ENCODE results near the gene SLC17A2.

Gene SLC17A2

DNA sequence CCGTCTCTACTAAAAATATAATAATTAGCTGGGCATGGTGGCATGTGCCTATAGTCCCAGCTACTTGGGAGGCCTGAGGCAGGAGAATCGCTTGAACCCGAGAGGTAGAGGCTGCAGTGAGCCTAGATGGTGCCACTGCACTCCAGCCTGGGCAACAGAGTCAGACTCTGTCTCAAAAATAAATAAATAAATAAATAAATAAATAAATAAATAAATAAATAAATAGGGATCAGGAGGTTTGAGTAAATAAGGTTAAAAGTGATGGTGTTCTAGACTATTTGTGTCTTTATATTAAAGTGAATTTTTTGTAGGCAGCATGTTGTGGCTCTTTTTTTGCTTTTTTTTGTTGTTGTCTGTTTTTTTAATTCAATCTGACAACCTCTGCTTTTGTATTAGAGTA lies 17.0 kb upstream of the SLC17A2 start (continued):
- TF ChIP-seq ZNF623 (tag by site-specific recombination; IDR thresholded peaks at IDR 0.05) (peak; percentile 77), ZNF654 (tag by site-specific recombination; IDR thresholded peaks at IDR 0.05; ENCODE audit: low read depth) (peak; percentile 39), ZNF19 (tag by site-specific recombination; IDR thresholded peaks at IDR 0.05; ENCODE audit: low read depth) (0 out of 2 replicates have a peak, but pooled peaks have one; percentile 40), ZNF341 (tag by site-specific recombination; IDR thresholded peaks at IDR 0.05; ENCODE audit: low read depth) (peak; percentile 29; the same call in 1 of the 2 replicates), ZNF529 (tag by site-specific recombination; IDR thresholded peaks at IDR 0.05; ENCODE audit: insufficient replicate concordance) (peak; percentile 76), ZNF558 (tag by site-specific recombination; IDR thresholded peaks at IDR 0.05) (peak; percentile 73), ZNF664 (tag by site-specific recombination; IDR thresholded peaks at IDR 0.05) (peak; percentile 57; the same call in 1 of the 2 replicates), ZBTB21 (tag by site-specific recombination; IDR thresholded peaks at IDR 0.05) (peak; percentile 42; the same call in 1 of the 2 replicates), ZNF629 (tag by site-specific recombination; IDR thresholded peaks at IDR 0.05) (0 out of 2 replicates have a peak, but pooled peaks have one; percentile 45), ZNF292 (tag by site-specific recombination; IDR thresholded peaks at IDR 0.05; ENCODE audit: borderline replicate concordance, low read depth) (peak; percentile 62; the same call in 1 of the 2 replicates), ZFP37 (tag by site-specific recombination; IDR thresholded peaks at IDR 0.05) (0 out of 2 replicates have a peak, but pooled peaks have one; percentile 31), RBAK (tag by site-specific recombination; IDR thresholded peaks at IDR 0.05) (peak; percentile 58; the same call in 1 of the 2 replicates), ZNF138 (tag by site-specific recombination; IDR thresholded peaks at IDR 0.05; ENCODE audit: borderline replicate concordance) (peak; percentile 54; the same call in 1 of the 2 replicates), ZBTB8A (tag by site-specific recombination; IDR thresholded peaks at IDR 0.05) (peak; percentile 77), AEBP2 (tag by site-specific recombination; IDR thresholded peaks at IDR 0.05; ENCODE audit: borderline replicate concordance) (peak; percentile 72; the same call in 1 of the 2 replicates), ZNF140 (tag by site-specific recombination; IDR thresholded peaks at IDR 0.05) (peak; percentile 75; the same call in 1 of the 2 replicates)
- TF ChIP-seq, protein P1, sequence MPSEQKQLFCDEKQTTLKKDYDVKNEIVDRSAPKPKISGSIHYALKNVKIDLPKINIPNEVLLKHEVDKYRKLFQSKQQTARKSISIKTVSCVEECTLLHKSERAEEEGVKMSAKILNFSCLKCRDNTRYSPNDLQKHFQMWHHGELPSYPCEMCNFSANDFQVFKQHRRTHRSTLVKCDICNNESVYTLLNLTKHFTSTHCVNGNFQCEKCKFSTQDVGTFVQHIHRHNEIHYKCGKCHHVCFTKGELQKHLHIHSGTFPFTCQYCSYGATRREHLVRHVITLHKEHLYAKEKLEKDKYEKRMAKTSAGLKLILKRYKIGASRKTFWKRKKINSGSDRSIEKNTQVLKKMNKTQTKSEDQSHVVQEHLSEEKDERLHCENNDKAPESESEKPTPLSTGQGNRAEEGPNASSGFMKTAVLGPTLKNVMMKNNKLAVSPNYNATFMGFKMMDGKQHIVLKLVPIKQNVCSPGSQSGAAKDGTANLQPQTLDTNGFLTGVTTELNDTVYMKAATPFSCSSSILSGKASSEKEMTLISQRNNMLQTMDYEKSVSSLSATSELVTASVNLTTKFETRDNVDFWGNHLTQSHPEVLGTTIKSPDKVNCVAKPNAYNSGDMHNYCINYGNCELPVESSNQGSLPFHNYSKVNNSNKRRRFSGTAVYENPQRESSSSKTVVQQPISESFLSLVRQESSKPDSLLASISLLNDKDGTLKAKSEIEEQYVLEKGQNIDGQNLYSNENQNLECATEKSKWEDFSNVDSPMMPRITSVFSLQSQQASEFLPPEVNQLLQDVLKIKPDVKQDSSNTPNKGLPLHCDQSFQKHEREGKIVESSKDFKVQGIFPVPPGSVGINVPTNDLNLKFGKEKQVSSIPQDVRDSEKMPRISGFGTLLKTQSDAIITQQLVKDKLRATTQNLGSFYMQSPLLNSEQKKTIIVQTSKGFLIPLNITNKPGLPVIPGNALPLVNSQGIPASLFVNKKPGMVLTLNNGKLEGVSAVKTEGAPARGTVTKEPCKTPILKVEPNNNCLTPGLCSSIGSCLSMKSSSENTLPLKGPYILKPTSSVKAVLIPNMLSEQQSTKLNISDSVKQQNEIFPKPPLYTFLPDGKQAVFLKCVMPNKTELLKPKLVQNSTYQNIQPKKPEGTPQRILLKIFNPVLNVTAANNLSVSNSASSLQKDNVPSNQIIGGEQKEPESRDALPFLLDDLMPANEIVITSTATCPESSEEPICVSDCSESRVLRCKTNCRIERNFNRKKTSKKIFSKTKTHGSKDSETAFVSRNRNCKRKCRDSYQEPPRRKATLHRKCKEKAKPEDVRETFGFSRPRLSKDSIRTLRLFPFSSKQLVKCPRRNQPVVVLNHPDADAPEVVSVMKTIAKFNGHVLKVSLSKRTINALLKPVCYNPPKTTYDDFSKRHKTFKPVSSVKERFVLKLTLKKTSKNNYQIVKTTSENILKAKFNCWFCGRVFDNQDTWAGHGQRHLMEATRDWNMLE (tag by site-specific recombination; conservative IDR thresholded peaks at IDR 0.05; ENCODE audit: low read depth): peak; percentile 91
- TF ChIP-seq, protein P2, sequence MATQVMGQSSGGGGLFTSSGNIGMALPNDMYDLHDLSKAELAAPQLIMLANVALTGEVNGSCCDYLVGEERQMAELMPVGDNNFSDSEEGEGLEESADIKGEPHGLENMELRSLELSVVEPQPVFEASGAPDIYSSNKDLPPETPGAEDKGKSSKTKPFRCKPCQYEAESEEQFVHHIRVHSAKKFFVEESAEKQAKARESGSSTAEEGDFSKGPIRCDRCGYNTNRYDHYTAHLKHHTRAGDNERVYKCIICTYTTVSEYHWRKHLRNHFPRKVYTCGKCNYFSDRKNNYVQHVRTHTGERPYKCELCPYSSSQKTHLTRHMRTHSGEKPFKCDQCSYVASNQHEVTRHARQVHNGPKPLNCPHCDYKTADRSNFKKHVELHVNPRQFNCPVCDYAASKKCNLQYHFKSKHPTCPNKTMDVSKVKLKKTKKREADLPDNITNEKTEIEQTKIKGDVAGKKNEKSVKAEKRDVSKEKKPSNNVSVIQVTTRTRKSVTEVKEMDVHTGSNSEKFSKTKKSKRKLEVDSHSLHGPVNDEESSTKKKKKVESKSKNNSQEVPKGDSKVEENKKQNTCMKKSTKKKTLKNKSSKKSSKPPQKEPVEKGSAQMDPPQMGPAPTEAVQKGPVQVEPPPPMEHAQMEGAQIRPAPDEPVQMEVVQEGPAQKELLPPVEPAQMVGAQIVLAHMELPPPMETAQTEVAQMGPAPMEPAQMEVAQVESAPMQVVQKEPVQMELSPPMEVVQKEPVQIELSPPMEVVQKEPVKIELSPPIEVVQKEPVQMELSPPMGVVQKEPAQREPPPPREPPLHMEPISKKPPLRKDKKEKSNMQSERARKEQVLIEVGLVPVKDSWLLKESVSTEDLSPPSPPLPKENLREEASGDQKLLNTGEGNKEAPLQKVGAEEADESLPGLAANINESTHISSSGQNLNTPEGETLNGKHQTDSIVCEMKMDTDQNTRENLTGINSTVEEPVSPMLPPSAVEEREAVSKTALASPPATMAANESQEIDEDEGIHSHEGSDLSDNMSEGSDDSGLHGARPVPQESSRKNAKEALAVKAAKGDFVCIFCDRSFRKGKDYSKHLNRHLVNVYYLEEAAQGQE (tag by site-specific recombination; IDR thresholded peaks at IDR 0.05): peak; percentile 71
- TF ChIP-seq, protein P3, sequence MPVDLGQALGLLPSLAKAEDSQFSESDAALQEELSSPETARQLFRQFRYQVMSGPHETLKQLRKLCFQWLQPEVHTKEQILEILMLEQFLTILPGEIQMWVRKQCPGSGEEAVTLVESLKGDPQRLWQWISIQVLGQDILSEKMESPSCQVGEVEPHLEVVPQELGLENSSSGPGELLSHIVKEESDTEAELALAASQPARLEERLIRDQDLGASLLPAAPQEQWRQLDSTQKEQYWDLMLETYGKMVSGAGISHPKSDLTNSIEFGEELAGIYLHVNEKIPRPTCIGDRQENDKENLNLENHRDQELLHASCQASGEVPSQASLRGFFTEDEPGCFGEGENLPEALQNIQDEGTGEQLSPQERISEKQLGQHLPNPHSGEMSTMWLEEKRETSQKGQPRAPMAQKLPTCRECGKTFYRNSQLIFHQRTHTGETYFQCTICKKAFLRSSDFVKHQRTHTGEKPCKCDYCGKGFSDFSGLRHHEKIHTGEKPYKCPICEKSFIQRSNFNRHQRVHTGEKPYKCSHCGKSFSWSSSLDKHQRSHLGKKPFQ (tag by site-specific recombination; IDR thresholded peaks at IDR 0.05): 0 out of 2 replicates have a peak, but pooled peaks have one; percentile 22
- TF ChIP-seq, protein P4, sequence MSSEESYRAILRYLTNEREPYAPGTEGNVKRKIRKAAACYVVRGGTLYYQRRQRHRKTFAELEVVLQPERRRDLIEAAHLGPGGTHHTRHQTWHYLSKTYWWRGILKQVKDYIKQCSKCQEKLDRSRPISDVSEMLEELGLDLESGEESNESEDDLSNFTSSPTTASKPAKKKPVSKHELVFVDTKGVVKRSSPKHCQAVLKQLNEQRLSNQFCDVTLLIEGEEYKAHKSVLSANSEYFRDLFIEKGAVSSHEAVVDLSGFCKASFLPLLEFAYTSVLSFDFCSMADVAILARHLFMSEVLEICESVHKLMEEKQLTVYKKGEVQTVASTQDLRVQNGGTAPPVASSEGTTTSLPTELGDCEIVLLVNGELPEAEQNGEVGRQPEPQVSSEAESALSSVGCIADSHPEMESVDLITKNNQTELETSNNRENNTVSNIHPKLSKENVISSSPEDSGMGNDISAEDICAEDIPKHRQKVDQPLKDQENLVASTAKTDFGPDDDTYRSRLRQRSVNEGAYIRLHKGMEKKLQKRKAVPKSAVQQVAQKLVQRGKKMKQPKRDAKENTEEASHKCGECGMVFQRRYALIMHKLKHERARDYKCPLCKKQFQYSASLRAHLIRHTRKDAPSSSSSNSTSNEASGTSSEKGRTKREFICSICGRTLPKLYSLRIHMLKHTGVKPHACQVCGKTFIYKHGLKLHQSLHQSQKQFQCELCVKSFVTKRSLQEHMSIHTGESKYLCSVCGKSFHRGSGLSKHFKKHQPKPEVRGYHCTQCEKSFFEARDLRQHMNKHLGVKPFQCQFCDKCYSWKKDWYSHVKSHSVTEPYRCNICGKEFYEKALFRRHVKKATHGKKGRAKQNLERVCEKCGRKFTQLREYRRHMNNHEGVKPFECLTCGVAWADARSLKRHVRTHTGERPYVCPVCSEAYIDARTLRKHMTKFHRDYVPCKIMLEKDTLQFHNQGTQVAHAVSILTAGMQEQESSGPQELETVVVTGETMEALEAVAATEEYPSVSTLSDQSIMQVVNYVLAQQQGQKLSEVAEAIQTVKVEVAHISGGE (tag by site-specific recombination; conservative IDR thresholded peaks at IDR 0.05; ENCODE audit: low read depth): peak; percentile 77
